ENCODE results near the gene PDGFD.
A peak's percentile ranks its signal among the peaks of the same experiment; 100 is the strongest.
"Not testable (repeated sequence)": the region's sequence is repeated elsewhere in the genome, so short reads cannot be mapped to it uniquely, and the experiment has no call there.

The PDGFD gene

GRCh38 chr11:104049116-104049515 lies 114.8 kb downstream of the PDGFD start:
- no peak for DNase-seq

GRCh38 chr11:104046858-104047257 lies 117.1 kb downstream of the PDGFD start:
- DNase-seq: not testable (repeated sequence)

GRCh38 chr11:104046331-104046730 lies 117.6 kb downstream of the PDGFD start:
- no peak for DNase-seq

GRCh38 chr11:104043678-104044239 lies 120.2 kb downstream of the PDGFD start:
- DNase-seq: peak; percentile 57

- no peak for DNase-seq
Observed at GRCh38 chr11:104043142-104043541, 120.8 kb downstream of the PDGFD start.

- DNase-seq: no peak
Observed at GRCh38 chr11:104041792-104042191, 122.2 kb downstream of the PDGFD start.

GRCh38 chr11:104036995-104037394 lies 127.0 kb downstream of the PDGFD start:
- no peak for DNase-seq

- DNase-seq: no peak
Observed at GRCh38 chr11:104036588-104036987, 127.4 kb downstream of the PDGFD start, which contains the start of gene DDI1. TSS of gene DDI1 (plus strand) at chr11:104036640. CDS start at chr11:104036823, 183 bp downstream.

- no peak for DNase-seq
Observed at GRCh38 chr11:104033561-104033960, 130.4 kb downstream of the PDGFD start.

GRCh38 chr11:104033134-104033533 lies 130.8 kb downstream of the PDGFD start:
- peak; percentile 88 for DNase-seq

GRCh38 chr11:104028476-104029263 lies 135.3 kb downstream of the PDGFD start:
- no peak for DNase-seq

GRCh38 chr11:104024572-104024971 lies 139.4 kb downstream of the PDGFD start:
- DNase-seq: no peak

- DNase-seq: no peak
Observed at GRCh38 chr11:104015649-104016415, 148.1 kb downstream of the PDGFD start.

GRCh38 chr11:104011044-104011443 lies 152.9 kb downstream of the PDGFD start:
- no peak for DNase-seq

GRCh38 chr11:104009744-104010143 lies 154.2 kb downstream of the PDGFD start:
- DNase-seq: no peak

GRCh38 chr11:104005234-104005855 lies 158.6 kb downstream of the PDGFD start:
- DNase-seq: peak; percentile 12

- DNase-seq: peak; percentile 58
Observed at GRCh38 chr11:104003491-104003890, 160.5 kb downstream of the PDGFD start.

GRCh38 chr11:104001561-104002056 lies 162.3 kb downstream of the PDGFD start:
- peak; percentile 53 for DNase-seq

- DNase-seq: peak; percentile 86
Observed at GRCh38 chr11:104000798-104001197, 163.1 kb downstream of the PDGFD start.

GRCh38 chr11:103998826-103999508 lies 165.0 kb downstream of the PDGFD start:
- no peak for DNase-seq

GRCh38 chr11:103997082-103997481 lies 166.9 kb downstream of the PDGFD start:
- DNase-seq: no peak

GRCh38 chr11:103995896-103996295 lies 168.1 kb downstream of the PDGFD start:
- no peak for DNase-seq

Measured in NCI-H226 (cell line).